Amniotic stem cell (primary cell): ENCODE data around the gene TMEM205.
"Not testable (repeated sequence)": the region's sequence is repeated elsewhere in the genome, so short reads cannot be mapped to it uniquely, and the experiment has no call there.

Source experiments
- DNase-seq: peaks from one replicate; lab custom pipeline; 2025; lab: John Stamatoyannopoulos, UW

The TMEM205 gene

DNA sequence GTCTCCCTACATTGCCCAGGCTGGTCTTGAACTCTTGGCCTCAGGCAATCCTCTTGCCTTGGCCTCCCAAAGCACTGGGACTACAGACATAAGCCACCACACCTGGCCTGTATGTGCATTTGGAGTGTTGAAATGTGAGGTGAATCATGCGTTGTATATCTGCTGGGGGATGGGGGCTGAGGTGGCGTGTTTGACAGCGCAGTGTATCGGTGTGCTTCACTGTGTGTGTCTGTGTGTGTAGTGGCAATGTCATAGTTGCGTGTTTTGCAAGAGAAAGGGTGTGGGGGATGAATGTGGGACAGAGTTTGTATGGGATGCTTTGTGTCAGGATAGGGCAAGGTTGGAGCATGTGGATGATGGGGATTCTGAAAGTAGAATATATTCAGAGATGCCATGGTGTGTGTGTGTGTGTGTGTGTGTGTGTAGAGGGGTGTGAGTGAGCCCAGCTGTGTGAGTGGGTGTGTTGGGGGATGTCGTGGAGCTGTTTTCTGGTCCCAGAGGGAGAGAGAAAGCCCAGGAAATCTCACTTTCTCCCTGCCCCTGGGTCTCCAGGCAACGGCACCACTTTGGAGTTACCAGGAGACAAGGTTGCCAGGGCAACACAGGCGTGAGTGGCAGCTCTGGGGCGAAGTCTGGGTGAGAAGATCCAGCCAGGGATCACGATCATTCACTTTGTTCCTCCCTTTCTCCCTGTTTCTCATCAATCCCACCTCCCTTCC lies 27.3 kb upstream of the TMEM205 start:
- DNase-seq = no peak

DNA sequence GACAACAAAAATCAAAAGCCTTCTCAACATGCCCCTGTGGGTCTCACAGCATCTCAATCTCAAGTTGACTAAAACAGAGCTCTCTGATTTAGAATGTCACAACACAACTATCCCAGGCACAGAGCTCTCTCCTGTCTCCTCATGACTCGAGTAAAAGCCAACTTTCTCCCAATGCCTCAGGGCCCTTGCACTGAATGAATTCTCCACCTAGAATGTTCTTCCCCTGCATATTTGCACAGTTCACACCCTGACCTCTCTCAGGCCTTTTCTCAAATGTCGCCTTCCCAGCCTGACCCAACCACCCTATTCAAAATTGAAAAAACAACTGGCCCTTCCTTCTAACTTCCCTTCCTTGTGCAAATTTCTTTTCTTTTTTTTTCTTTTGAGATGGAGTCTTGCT lies 24.7 kb upstream of the TMEM205 start:
- no peak for DNase-seq

DNA sequence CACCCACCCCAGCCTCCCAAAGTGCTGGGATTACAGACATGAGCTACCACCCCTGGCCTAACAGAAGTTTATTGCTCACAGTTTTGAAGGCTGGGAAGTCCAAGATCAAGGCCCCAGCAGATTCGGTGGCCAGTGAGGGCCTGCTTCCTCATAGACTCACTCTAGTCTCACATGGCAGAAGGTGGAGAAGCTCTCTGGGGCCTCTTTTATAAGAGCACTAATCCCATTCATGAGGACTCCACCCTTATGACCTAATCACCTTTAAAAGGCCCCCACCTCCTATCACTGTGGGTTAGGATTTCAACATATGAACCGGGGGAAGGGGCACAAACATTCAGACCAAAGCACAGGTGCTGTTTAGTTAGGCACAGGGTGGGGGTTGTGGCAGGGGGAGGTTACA lies 21.5 kb upstream of the TMEM205 start:
- DNase-seq = no peak

- no peak for DNase-seq
Measured at GRCh38 chr19:11365557-11366117, 19.6 kb upstream of the TMEM205 start.

DNA sequence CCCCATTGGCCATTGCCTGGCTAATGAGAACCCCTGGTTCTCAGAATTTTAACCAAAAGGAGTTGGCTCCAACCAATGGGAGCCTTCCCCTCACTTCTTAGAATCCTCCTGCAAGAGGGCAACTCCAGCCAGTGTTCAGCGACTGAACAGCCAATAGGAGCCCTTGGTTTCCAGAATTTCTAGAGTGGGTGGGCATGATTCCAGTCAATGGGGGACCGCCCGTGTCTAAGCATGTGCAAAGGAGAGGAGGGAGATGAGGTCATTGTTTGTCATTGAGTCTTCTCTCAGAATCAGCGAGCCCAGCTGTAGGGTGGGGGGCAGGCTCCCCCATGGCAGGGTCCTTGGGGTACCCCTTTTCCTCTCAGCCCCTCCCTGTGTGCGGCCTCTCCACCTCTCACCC lies 18.9 kb upstream of the TMEM205 start:
- DNase-seq = no peak

DNA sequence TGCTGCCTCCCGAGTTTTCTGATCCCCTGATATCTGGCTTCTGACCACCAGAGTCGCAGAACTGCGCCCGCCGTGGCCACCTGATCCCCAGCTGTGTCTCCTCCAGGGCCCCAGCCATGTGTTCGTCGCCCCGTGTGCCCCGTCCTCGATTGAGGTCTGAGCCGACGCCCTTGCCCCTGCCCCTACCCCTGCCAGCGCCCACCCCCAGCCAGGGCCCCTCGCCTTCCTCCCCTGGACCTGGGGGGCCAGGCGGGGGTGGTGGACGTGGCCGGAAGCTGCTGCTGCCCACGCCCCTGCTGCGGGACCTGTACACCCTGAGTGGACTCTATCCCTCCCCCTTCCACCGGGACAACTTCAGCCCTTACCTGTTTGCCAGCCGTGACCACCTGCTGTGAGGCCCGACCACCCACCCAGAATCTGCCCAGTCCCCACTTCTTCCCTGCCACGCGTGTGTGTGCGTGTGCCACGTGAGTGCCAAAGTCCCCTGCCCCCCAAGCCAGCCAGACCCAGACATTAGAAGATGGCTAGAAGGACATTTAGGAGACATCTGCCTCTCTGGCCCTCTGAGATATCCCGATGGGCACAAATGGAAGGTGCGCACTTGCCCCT lies 18.3 kb upstream of the TMEM205 start:
- DNase-seq = no peak

DNA sequence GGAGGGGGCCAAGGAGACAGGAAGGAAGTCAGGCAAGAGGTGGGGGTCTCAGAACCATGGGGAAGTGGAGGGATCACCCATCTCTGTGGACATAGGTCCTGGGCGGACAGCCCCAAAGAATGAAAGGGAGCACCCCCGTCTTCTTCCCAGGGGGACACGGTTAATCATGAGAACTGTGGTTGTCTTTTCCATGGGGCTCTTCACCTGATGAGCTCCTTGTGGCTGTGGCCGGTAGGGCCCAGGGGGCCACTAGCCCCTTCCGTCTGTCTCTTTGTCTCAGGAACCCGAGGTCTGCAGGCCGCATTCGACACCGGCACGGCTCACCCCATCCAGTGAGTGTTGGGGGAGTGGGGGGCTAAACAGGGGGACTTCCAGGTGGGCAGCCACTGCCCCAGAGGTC lies 17.8 kb upstream of the TMEM205 start:
- no peak for DNase-seq

GRCh38 chr19:11361771-11362731 lies 16.0 kb upstream of the TMEM205 start:
- DNase-seq = no peak

- DNase-seq = no peak
Measured at GRCh38 chr19:11361037-11361770, 15.1 kb upstream of the TMEM205 start.

DNA sequence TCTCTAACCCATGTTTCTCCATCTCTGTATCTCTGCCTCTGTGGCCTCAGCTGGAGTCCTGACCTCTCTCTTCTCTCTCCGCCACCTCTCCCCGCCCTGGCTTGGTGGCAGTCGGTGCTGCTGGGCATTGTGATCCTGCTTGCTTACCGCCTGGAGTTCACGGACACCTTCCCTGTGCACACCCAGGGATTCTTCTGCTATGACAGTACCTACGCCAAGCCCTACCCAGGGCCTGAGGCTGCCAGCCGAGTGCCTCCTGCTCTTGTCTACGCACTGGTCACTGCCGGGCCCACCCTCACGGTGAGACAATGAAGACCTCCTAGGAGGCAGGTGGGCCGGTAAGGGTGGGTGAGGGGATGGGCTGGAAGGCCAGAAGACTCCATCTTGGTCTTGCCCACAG lies 13.4 kb upstream of the TMEM205 start:
- DNase-seq = no peak

GRCh38 chr19:11356676-11357550 lies 10.8 kb upstream of the TMEM205 start:
- DNase-seq = no peak

DNA sequence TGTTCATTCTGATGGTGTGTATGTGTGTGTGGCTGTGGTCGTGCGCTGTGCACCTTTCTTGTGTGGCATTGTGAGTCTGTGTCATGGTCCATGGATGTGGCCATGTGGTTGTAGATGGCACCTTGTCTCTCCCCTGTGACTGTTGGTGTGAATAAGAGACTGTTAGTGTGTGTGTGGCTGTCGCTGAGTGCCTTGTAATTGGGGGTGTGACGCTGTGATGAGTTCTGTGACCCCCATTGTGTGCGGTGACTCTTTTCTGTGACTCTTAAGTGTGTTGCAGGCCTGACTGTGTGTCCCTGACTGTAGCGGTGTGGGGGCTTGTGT lies 10.0 kb upstream of the TMEM205 start:
- no peak for DNase-seq

- peak; percentile 86 for DNase-seq
Measured at GRCh38 chr19:11355160-11356073, 9.3 kb upstream of the TMEM205 start, which contains the start of gene PLPPR2. Gene PLPPR2, plus strand, starts transcription at chr19:11355432. Its CDS starts 2,242 bp downstream, at chr19:11357674.

DNA sequence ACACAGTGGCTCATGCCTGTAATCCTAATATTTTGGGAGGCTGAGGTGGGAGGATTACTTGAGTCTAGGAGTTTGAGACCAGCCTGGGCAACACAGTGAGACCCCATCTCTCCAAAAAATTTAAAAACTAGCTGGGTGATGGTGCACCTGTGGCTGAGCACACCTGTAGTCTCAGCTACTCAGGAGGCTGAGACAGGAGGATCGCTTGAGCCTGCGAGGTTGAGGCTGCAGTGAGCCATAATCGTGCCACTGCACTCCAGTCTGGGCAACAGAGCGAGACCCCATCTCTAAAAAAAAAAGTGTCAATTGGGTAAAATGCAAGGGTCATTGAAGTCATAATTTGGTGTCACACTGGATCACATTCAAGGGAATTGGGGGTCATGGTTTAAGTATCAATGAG lies 8.0 kb upstream of the TMEM205 start:
- not testable (repeated sequence) for DNase-seq

- no peak for DNase-seq
Measured at GRCh38 chr19:11349171-11349570, 3.1 kb upstream of the TMEM205 start.

DNA sequence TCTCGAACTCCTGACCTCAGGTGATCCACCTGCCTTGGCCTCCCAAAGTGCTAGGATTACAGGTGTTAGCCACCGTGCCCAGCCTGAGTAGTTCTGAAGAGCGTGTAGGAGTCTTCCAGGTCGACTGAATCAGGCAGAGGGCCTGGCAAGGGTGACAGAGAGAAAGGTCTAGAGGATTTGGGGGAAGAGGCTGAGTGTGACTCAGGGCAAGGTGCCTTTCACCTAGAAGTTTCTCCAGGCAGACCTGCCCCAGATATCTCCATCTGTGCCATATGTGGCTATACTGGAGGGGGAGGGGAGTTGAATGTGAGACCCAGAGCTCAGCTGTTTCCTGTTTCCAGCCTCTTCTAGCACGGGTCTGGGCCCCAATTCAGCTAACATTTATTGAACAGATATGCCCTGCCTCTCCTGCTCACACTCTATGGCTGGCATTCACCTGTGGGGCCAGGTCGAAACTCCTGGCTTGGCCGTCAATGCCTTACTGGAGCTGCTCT lies 1.5 kb upstream of the TMEM205 start:
- no peak for DNase-seq

DNA sequence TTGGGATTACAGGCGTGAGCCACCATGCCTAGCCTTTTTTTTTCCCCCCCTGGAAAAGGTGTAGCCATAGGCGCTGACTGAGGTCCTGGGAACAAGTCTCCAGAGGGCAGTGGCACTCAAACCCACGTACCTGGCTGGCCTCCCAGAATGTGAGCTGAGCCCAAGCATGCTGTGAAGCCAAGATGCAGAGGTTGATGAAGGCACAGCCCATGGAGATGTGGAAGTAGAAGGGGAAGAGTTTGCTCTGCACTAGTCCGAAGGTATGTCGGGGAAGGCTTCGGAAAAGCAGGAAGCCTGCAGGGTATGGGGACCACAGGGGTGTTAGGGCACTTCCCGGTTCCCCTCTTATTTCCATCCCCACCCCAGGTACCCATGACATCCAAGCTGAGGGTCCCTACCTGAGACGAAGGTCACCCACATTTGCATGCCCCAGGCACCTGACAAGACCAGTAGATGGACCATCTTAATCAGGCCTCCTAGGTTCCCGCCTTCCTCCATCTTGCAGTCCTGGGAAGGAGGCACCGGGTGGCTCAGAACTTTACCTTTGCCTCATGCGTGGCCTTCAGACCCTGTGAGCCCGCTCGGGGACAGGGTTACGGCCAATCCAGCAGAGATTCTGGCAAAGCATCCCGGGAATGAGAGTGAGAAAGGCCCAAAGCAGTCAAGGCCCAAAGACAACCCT lies 805 bp downstream of the TMEM205 start:
- DNase-seq = no peak

DNA sequence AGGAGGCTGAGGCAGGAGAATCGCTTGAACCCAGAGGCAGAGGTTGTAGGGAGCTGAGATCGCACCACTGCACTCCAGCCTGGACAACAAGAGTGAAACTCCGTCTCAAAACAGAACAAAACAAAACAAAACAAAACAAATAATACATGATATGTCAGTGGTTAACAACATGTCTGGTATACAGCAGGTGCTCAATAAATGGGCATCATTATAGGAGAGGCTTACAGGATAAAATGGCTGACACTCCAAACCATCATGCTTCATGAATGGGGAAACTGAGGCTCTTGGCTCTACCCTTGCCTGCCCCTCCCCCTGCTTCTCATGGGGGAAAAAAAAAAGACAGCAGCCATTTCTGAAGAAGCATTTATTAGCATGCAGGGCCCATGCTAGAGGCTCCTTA lies 3.6 kb downstream of the TMEM205 start:
- no peak for DNase-seq

DNA sequence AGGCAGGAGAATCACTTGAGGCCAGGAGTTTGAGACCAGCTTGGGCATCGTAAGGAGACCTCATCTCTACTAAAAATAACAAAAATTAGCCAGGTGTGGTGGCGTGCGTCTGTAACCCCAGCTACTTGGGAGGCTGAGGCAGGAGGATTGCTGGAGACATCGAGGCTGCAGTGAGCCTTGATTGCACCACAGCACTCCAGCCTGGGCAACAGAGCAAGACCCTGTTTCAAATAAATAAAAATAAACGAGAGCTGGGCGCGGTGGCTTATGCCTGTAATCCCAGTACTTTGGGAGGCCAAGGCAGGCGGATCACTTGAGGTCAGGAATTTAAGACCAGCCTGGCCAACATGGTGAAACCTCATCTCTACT lies 6.0 kb downstream of the TMEM205 start:
- DNase-seq = not testable (repeated sequence)
